K562 (cell line): ENCODE measurements around the gene CDH7. TPM values are rescaled to one million over a fixed set of nuclear protein-coding genes. Genes with fewer than 3 reads are reported as not detected.

Experiments used
- ATAC-seq: fragments of 200-7000 bp; cut with Tn5 transposase; 3 replicates; pipeline ENCODE4 v1.9.1; 2020; ENCODE audit warnings: moderate library complexity
- BruUV-seq: library from RNA; stranded (reverse); fragments of 400-500 nt; replicated peaks from 2 replicates; lab custom pipeline; 2021; lab: Mats Ljungman, UMichigan
- CTCF ChIA-PET: fragments of 300-600 bp; formaldehyde crosslinking; extraction: SDS; loops from one replicate; lab custom pipeline; 2021; ENCODE audit warnings: low intra/inter-chr PET ratio; lab: Yijun Ruan, JAX
- POLR2A ChIA-PET: fragments of 300-600, 350-650 bp; sonication (Branson Sonifier 250); formaldehyde crosslinking; extraction: SDS; loops from one replicate; lab custom pipeline; 2021; ENCODE audit warnings: antibody characterized with exemption, inconsistent platforms; lab: Yijun Ruan, JAX
- DNase-seq, 4 experiments: peaks; one replicate each; pipeline versions ENCODE4 v3.0.0 to v3.0.0-alpha.2; 2011 to 2018; ENCODE audit warnings: low spot score in 3 of 4, mixed read lengths in 3 of 4; ENCODE audit errors: extremely low read depth in 1 of 4
- FAIRE-seq: peaks from 2 replicates; lab custom pipeline; 2011; peaks lifted over from hg19 to GRCh38; lab: Jason Lieb, UNC
- H2AFZ ChIP-seq: 2 replicates; pipeline ENCODE4 v1.6.0; 2011; ENCODE audit warnings: low read depth, low read length, control low read depth, inconsistent platforms
- H3K27ac ChIP-seq: fragments of 200-600 bp; 3 replicates; pipeline ENCODE4 v1.8.0; 2011; ENCODE audit warnings: low read depth, mild to moderate bottlenecking, control low read depth, inconsistent platforms, low read length, moderate library complexity, mixed read lengths; ENCODE audit errors: extremely low read depth
- H3K27me3 ChIP-seq, 2 experiments: fragments of 300-600 bp in 1 of 2; 2 replicates in 1 of 2; 3 replicates in 1 of 2; pipeline versions ENCODE4 v1.6.0 to v1.8.0; 2011; ENCODE audit warnings: inconsistent platforms in 2 of 2, low read length in 2 of 2, mild to moderate bottlenecking in 1 of 2, mixed read lengths in 1 of 2, moderate library complexity in 1 of 2; ENCODE audit not compliant: control insufficient read depth in 2 of 2, insufficient read depth in 2 of 2
- H3K36me3 ChIP-seq: fragments of 300-600 bp; 3 replicates; pipeline ENCODE4 v1.8.0; 2011; ENCODE audit warnings: mild to moderate bottlenecking, low read length, inconsistent platforms; ENCODE audit not compliant: control insufficient read depth, insufficient read depth
- H3K4me1 ChIP-seq, 2 experiments: fragments of 200-600 bp in 1 of 2; replicated peaks in 1 of 2; 2 replicates in 1 of 2; 3 replicates in 1 of 2; pipeline versions ENCODE4 v1.5.1 to v1.8.0; 2011; ENCODE audit warnings: inconsistent platforms in 2 of 2, low read length in 2 of 2, mild to moderate bottlenecking in 1 of 2, mixed read lengths in 1 of 2, moderate library complexity in 1 of 2; ENCODE audit not compliant: control insufficient read depth in 2 of 2, insufficient read depth in 2 of 2
- H3K4me2 ChIP-seq: 2 replicates; pipeline ENCODE4 v1.6.1; 2011; ENCODE audit warnings: low read length, control low read depth, inconsistent platforms, mixed read lengths; ENCODE audit not compliant: insufficient read depth
- H3K4me3 ChIP-seq: fragments of 200-600 bp; sonication (generic), shearing (Covaris generic); 2 replicates; pipeline ENCODE4 v1.5.1; 2016; ENCODE audit warnings: control low read depth, inconsistent platforms
- H3K79me2 ChIP-seq: fragments of 200-600 bp; 3 replicates; pipeline ENCODE4 v1.8.0; 2011; ENCODE audit warnings: low read length, inconsistent platforms; ENCODE audit not compliant: control insufficient read depth, insufficient read depth
- H3K9ac ChIP-seq, 2 experiments: 2 replicates each; pipeline versions ENCODE4 v1.6.0 to v1.6.1; 2011; ENCODE audit warnings: low read depth in 2 of 2, low read length in 2 of 2, control low read depth in 1 of 2, inconsistent platforms in 1 of 2, mild to moderate bottlenecking in 1 of 2, mixed read lengths in 1 of 2; ENCODE audit not compliant: insufficient read depth in 1 of 2
- H3K9me1 ChIP-seq: one replicate; pipeline ENCODE4 v1.6.0; 2011; ENCODE audit warnings: inconsistent platforms, mild to moderate bottlenecking, low read length, moderate library complexity; ENCODE audit not compliant: control insufficient read depth, insufficient read depth
- H3K9me3 ChIP-seq: replicated peaks from 2 replicates; pipeline ENCODE4 v1.5.1; 2011; ENCODE audit warnings: low read depth, low read length, inconsistent platforms; ENCODE audit not compliant: control insufficient read depth, insufficient read depth
- H4K20me1 ChIP-seq: replicated peaks from 2 replicates; pipeline ENCODE4 v1.6.1; 2011; ENCODE audit warnings: low read length, inconsistent platforms, mixed read lengths; ENCODE audit not compliant: control insufficient read depth, insufficient read depth
- ARNT ChIP-seq, 2 experiments: fragments of 450-650 bp; IDR thresholded peaks; 2 replicates each; pipeline ENCODE4 v1.6.1; 2016; ENCODE audit warnings: mild to moderate bottlenecking in 1 of 2
- E2F3 ChIP-seq: fragments of 250-450 bp; sonication (Bioruptor Pico); IDR thresholded peaks from 2 replicates; pipeline ENCODE4 v1.4.0; 2020; ENCODE audit warnings: mild to moderate bottlenecking
- E4F1 ChIP-seq: fragments of 250-450 bp; sonication (Bioruptor Pico); IDR thresholded peaks from 2 replicates; pipeline ENCODE4 v1.5.0; 2021; ENCODE audit warnings: mild to moderate bottlenecking, borderline replicate concordance
- EGR1 ChIP-seq: fragments of 450-650 bp; conservative IDR thresholded peaks from 2 replicates; pipeline ENCODE4 v1.6.1; 2017; ENCODE audit warnings: mild to moderate bottlenecking
- ELF2 ChIP-seq: fragments of 250-450 bp; sonication (Bioruptor Pico); IDR thresholded peaks from 2 replicates; pipeline ENCODE4 v1.5.0; 2021; ENCODE audit warnings: mild to moderate bottlenecking
- ERF ChIP-seq: fragments of 450-650 bp; formaldehyde crosslinking; IDR thresholded peaks from 2 replicates; pipeline ENCODE4 v1.4.0; 2020; ENCODE audit warnings: mild to moderate bottlenecking, mixed read lengths
- ESRRB ChIP-seq: fragments of 250-450 bp; sonication (Bioruptor Pico); IDR thresholded peaks from 2 replicates; pipeline ENCODE4 v1.5.0; 2020; ENCODE audit warnings: mild to moderate bottlenecking, moderate library complexity, borderline replicate concordance
- KAT2B ChIP-seq: IDR thresholded peaks from one replicate; pipeline ENCODE4 v1.6.1; 2012; ENCODE audit warnings: low read depth, mild to moderate bottlenecking, control low read depth, inconsistent platforms, low read length, moderate library complexity
- NEUROD1 ChIP-seq: fragments of 150-350 bp; IDR thresholded peaks from 2 replicates; pipeline ENCODE4 v1.6.1; 2014; ENCODE audit warnings: borderline replicate concordance, low read length, low read depth; ENCODE audit not compliant: partially characterized antibody
- NFIC ChIP-seq: fragments of 450-650 bp; IDR thresholded peaks from 2 replicates; pipeline ENCODE4 v1.6.1; 2017; ENCODE audit warnings: mild to moderate bottlenecking, inconsistent platforms
- PHB2 ChIP-seq: fragments of 450-650 bp; IDR thresholded peaks from 2 replicates; pipeline ENCODE4 v1.6.1; 2017; ENCODE audit warnings: low read depth
- RBM14 ChIP-seq: fragments of 200-400 bp; formaldehyde crosslinking; IDR thresholded peaks from 2 replicates; pipeline ENCODE4 v1.6.1; 2018; ENCODE audit warnings: low read depth, mild to moderate bottlenecking, low read length, moderate library complexity, borderline replicate concordance; ENCODE audit not compliant: insufficient read depth
- RBM39 ChIP-seq: fragments of 200-400 bp; formaldehyde crosslinking; optimal IDR thresholded peaks from 2 replicates; pipeline ENCODE3; 2018; ENCODE audit warnings: low read depth, low read length
- SIN3B ChIP-seq: fragments of 450-650 bp; IDR thresholded peaks from 2 replicates; pipeline ENCODE4 v1.6.1; 2017; ENCODE audit warnings: low read depth, mild to moderate bottlenecking, moderate library complexity
- YBX1 ChIP-seq: fragments of 450-650 bp; IDR thresholded peaks from 2 replicates; pipeline ENCODE4 v1.7.1; 2016; ENCODE audit warnings: mild to moderate bottlenecking
- ZFP1 ChIP-seq: fragments of 450-650 bp; formaldehyde crosslinking; IDR thresholded peaks from 2 replicates; pipeline ENCODE4 v1.4.0; 2020; ENCODE audit warnings: mild to moderate bottlenecking, mixed read lengths
- ZKSCAN3 ChIP-seq: fragments of 250-450 bp; sonication (Bioruptor Pico); IDR thresholded peaks from 2 replicates; pipeline ENCODE4 v1.4.0; 2020
- ZNF24 ChIP-seq: fragments of 450-650 bp; IDR thresholded peaks from 2 replicates; pipeline ENCODE4 v1.6.1; 2016
- WGBS: fragments of 100-300 bp; shearing (Covaris generic); methylation state at CpG from one replicate; pipeline ENCODE4 v1.1.6; 2016; ENCODE audit warnings: low coverage, mixed read lengths; ENCODE audit not compliant: insufficient coverage; ENCODE audit errors: missing lambda C conversion rate; 5-methylcytosine and 5-hydroxymethylcytosine counted together
- in situ Hi-C: fragments of 300-500 bp; cut with MboI; formaldehyde crosslinking; loops from 4 replicates; pipeline ENCODE4 v1.15.0; 2018; ENCODE audit warnings: inconsistent platforms, mixed read lengths
- intact Hi-C: fragments of 100-400 bp; cut with micrococcal nuclease; formaldehyde crosslinking; loops from 2 replicates; pipeline ENCODE4 v1.14.2; 2022
- polyA plus RNA-seq, 8 experiments: library from polyadenylated mRNA; depleted of rRNA in 4 of 8; stranded (reverse) in 5 of 8; unstranded in 3 of 8; fragments of >200 nt; fragmentation: Nextera tagmentation in 2 of 8; fragmentation: Illumina TruSeq in 1 of 8; extraction: Ambion mirVana in 2 of 8; extraction: Trizol in 1 of 8; gene quantifications; 2 replicates each; pipeline versions ENCODE4 v1.2.1 to v1.2.3, GENCODE V29; 2011 to 2014; ENCODE audit warnings: inconsistent platforms in 1 of 8, missing spikeins in 1 of 8
- total RNA-seq, 7 experiments: library from RNA; depleted of rRNA in 6 of 7; stranded (reverse); fragments of >200 nt in 6 of 7; fragmentation: Illumina TruSeq in 2 of 7; extraction: Trizol in 2 of 7; gene quantifications; 2 replicates each; pipeline versions ENCODE4 v1.2.1 to v1.2.3, GENCODE V29; 2011 to 2021; ENCODE audit warnings: low replicate concordance in 1 of 7
- TF ChIP-seq, protein P1 (sequence below): fragments of 450-650 bp; IDR thresholded peaks from one replicate; pipeline ENCODE4 v1.6.1; 2018; ENCODE audit warnings: mild to moderate bottlenecking, moderate library complexity; ENCODE audit not compliant: partially characterized antibody
- TF ChIP-seq, protein P2 (sequence below): sonication (generic); IDR thresholded peaks from 2 replicates; pipeline ENCODE4 v1.6.1; 2016

The CDH7 gene
- total and polyA plus RNA-seq, 9 of the 15 experiments (the other 6 are each of a cell fraction or from before 2014, with no cell fraction given): 0.01 to 0.07 (median 0.05) TPM; not detected in 6

- TF ChIP-seq E4F1 (no peak), EGR1 (no peak), KAT2B (no peak), ERF (CRISPR knock-in tag) (no peak)
These were observed 118.7 kb downstream of the CDH7 start (continued) for GRCh38 chr18:65869527-65869926.

DNA sequence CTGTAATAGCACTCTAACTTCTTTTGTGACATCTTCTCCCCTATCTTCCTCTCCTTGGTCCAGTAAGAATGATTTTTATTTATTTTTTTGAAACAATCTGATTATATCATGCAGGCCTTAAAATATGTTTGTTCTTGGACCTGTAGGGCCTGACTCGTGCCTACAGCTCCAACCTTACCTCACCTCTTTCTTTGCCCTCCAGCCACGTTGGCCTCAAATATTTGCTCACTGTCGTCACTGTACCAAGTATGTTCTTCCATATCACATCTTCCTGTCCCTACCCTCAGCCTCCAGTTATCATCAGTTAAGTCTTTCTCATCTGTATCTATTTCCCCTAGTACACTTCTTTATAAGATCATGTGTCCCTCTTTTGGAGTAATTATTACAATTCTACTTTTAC is 125.5 kb downstream of the CDH7 start:
- no peaks in the 10 kb centered on the region for H3K36me3 ChIP-seq
- intact Hi-C loops: no loop called here
- no peaks in the 10 kb centered on the region for H3K79me2 ChIP-seq
- in situ Hi-C loops: no loop called here
- CTCF ChIA-PET: no interaction called here
- FAIRE-seq: no peak
- no peak overlapping the region for H3K9ac ChIP-seq
- H2AFZ ChIP-seq: no peak overlapping the region
- no peak for TF ChIP-seq ARNT (IDR thresholded peaks at IDR 0.05)
- no peak for TF ChIP-seq ESRRB (CRISPR knock-in tag)
- TF ChIP-seq ZKSCAN3 (CRISPR knock-in tag): no peak
- TF ChIP-seq RBM14: no peak
- no peak for TF ChIP-seq ZFP1
- TF ChIP-seq, protein P1, sequence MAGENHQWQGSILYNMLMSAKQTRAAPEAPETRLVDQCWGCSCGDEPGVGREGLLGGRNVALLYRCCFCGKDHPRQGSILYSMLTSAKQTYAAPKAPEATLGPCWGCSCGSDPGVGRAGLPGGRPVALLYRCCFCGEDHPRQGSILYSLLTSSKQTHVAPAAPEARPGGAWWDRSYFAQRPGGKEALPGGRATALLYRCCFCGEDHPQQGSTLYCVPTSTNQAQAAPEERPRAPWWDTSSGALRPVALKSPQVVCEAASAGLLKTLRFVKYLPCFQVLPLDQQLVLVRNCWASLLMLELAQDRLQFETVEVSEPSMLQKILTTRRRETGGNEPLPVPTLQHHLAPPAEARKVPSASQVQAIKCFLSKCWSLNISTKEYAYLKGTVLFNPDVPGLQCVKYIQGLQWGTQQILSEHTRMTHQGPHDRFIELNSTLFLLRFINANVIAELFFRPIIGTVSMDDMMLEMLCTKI: no peak
- TF ChIP-seq SIN3B: no peak
- no peak for TF ChIP-seq PHB2
- no peak for TF ChIP-seq YBX1
- no peak for TF ChIP-seq NEUROD1
- TF ChIP-seq, protein P2, sequence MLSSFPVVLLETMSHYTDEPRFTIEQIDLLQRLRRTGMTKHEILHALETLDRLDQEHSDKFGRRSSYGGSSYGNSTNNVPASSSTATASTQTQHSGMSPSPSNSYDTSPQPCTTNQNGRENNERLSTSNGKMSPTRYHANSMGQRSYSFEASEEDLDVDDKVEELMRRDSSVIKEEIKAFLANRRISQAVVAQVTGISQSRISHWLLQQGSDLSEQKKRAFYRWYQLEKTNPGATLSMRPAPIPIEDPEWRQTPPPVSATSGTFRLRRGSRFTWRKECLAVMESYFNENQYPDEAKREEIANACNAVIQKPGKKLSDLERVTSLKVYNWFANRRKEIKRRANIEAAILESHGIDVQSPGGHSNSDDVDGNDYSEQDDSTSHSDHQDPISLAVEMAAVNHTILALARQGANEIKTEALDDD: no peak
- TF ChIP-seq ELF2 (CRISPR knock-in tag): no peak
- TF ChIP-seq RBM39: no peak
- no peak for TF ChIP-seq ZNF24
- TF ChIP-seq NFIC: no peak
- no peak for TF ChIP-seq E2F3 (CRISPR knock-in tag)
- no peaks in the 10 kb centered on the region for H3K9me1 ChIP-seq
- POLR2A ChIA-PET: no interaction called here
- no peak overlapping the region for H3K27ac ChIP-seq
- no peaks in the 10 kb centered on the region for H3K27me3 ChIP-seq
- H4K20me1 ChIP-seq: no peaks in the 10 kb centered on the region
- H3K4me2 ChIP-seq: no peak overlapping the region
- WGBS: 0% methylated on average over 3 of the region's 3 CpGs
- no peak for DNase-seq
- H3K4me1 ChIP-seq: no peaks in the 10 kb centered on the region
- no TSS peak for BruUV-seq
- ATAC-seq: no peak
- no peak overlapping the region for H3K4me3 ChIP-seq
- no peaks in the 10 kb centered on the region for H3K9me3 ChIP-seq
